NT2/D1 (cell line): ENCODE results near the gene MTFR1L.

Source experiments
- DNase-seq: peaks from one replicate; pipeline ENCODE4 v3.0.0-alpha.2; 2011; ENCODE audit warnings: low read depth, low spot score
- H3K27me3 ChIP-seq: 2 replicates; pipeline ENCODE4 v1.6.0; 2011; ENCODE audit warnings: mild to moderate bottlenecking; ENCODE audit not compliant: insufficient read length, insufficient read depth
- H3K36me3 ChIP-seq: 2 replicates; pipeline ENCODE4 v1.6.1; 2011; ENCODE audit warnings: mild to moderate bottlenecking, low read length, mixed read lengths; ENCODE audit not compliant: insufficient read depth, insufficient read length
- H3K4me1 ChIP-seq: 2 replicates; pipeline ENCODE4 v1.5.1; 2011; ENCODE audit not compliant: insufficient read depth, insufficient read length
- H3K4me3 ChIP-seq: 2 replicates; pipeline ENCODE4 v1.5.1; 2011; ENCODE audit warnings: low read depth; ENCODE audit not compliant: insufficient read length
- H3K9ac ChIP-seq: 2 replicates; pipeline ENCODE4 v1.6.0; 2011; ENCODE audit warnings: low read depth; ENCODE audit not compliant: insufficient read length
- H3K9me3 ChIP-seq: 2 replicates; pipeline ENCODE4 v1.5.1; 2011; ENCODE audit warnings: mild to moderate bottlenecking, low read length; ENCODE audit not compliant: insufficient read depth
- SUZ12 ChIP-seq: IDR thresholded peaks from 2 replicates; pipeline ENCODE4 v1.6.1; 2011; ENCODE audit not compliant: insufficient read length, insufficient read depth; ENCODE audit errors: extremely low read depth
- YY1 ChIP-seq: IDR thresholded peaks from 2 replicates; pipeline ENCODE4 v1.6.1; 2011; ENCODE audit not compliant: insufficient read length, insufficient read depth
- ZNF274 ChIP-seq: IDR thresholded peaks from 2 replicates; pipeline ENCODE4 v1.6.1; 2011; ENCODE audit warnings: mild to moderate bottlenecking, low read depth, low read length

Gene MTFR1L

DNA sequence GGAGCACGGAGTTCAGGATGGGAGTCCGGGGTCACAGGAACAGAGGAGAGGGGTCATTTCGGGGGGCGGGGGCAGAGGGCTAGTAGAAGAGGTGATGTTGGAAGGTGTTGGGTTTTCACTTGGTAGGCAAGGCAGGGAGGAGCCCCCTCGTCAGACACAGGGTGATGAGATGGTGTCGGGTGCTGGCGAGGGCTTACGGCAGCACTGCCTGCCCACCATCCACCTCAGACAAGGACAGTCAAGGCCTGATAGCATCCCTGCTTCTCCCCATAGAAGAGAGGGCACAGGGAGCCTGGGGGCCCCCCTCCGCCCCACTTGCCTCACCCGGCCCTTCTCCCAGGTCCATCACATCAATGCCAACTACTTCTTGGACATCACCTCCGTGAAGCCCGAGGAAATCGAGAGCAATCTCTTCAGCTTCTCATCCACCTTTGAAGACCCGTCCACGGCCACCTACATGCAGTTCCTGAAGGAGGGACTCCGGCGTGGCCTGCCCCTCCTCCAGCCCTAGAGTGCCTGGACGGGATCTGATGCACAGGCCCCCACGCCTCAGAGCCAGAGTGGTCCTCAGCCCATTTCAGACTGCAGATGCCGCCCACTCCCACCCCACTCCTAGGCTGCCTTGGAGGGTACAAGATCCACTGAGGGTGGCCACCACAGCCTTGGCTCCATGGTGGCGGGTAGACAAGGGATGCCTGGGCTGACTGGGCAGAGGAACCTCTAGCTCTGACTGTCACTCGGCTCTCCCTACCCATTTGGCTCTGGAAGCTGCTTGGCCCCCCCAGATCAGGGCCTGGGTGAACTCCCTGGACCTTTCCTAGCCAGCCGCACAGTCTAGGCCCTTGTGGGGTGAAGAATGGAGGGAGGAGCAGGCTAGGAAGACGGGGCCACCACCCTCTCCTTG is 4.3 kb upstream of the MTFR1L start:
- Histone ChIP-seq H3K36me3 (peaks cover 64% of the 10 kb centered on the region), H3K4me3 (no peak overlapping the region), H3K9ac (peak overlapping the region; percentile 34), H3K9me3 (no peaks in the 10 kb centered on the region), H3K4me1 (peaks cover 25% of the 10 kb centered on the region), H3K27me3 (no peaks in the 10 kb centered on the region)
- no peak for TF ChIP-seq YY1
- no peak for TF ChIP-seq ZNF274
- no peak for TF ChIP-seq SUZ12
- DNase-seq, result no peak

GRCh38 chr1:25816112-25816718 is 3.5 kb upstream of the MTFR1L start:
- no peak overlapping the region for H3K4me3 ChIP-seq
- no peak for TF ChIP-seq YY1
- peaks cover 3% of the 10 kb centered on the region for H3K27me3 ChIP-seq
- H3K9ac ChIP-seq, result no peak overlapping the region
- peaks cover 22% of the 10 kb centered on the region for H3K4me1 ChIP-seq
- peaks cover 58% of the 10 kb centered on the region for H3K36me3 ChIP-seq
- DNase-seq, result no peak
- H3K9me3 ChIP-seq, result no peaks in the 10 kb centered on the region

DNA sequence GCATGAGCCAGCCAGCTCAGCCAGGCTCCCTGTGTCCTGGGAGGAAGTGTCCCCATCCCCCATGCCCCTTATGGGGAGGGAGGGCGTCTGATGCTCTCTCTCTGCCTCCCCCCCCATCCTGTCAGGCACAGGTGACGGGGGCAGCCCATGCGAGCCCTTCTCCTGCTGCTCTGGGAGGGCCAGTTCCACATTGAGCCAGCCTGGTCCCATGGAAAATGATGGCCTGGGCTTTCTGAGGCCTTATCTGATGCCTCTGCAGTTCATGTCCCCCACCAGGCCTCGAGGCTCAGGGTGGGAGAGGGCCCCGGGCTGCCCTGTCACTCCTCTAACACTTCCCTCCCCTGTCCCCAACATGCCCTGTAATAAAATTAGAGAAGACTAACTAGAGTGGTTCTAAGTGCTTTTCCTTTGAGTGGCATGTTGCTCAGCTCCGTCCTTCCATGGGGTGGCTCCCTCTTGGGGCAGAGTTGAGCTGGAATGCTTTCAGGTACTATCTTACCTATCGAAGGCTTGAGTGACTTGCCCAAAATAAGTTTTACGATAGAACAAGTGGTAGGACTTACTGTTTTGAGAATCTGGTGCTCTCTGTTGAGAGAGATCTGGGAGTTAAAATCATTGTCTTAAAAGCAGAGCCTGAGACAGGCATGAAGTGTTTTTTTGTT is 1.8 kb upstream of the MTFR1L start:
- Histone ChIP-seq H3K4me3 (no peak overlapping the region), H3K9me3 (no peaks in the 10 kb centered on the region), H3K4me1 (peaks cover 20% of the 10 kb centered on the region), H3K36me3 (peaks cover 42% of the 10 kb centered on the region), H3K9ac (peak overlapping the region; percentile 4), H3K27me3 (peaks cover 7% of the 10 kb centered on the region)
- DNase-seq, result no peak
- TF ChIP-seq SUZ12 (no peak), YY1 (no peak), ZNF274 (no peak)

DNA sequence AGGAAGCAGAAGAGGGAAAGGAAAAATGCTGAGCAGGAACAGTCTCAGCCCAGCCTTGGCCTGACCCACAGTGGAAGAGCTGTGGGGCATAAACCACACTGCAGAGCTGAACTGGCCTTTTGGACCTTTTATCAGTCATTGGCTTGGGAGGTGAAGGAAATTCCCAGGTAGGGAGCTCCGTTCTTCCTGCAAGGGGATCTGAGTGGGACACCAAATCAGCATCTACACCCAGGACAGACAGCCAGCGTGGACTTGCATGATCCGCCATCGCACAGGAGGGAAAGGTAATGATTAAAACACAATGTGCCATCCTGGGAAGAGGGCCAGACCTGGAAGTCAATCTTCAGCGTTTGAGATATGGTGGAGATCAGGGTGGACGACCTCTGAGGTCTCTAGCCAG is 1.2 kb upstream of the MTFR1L start:
- Histone ChIP-seq H3K36me3 (peaks cover 42% of the 10 kb centered on the region), H3K9ac (peak overlapping the region; percentile 98)

GRCh38 chr1:25820247-25821111 is 725 bp downstream of the MTFR1L start:
- DNase-seq, result peak; percentile 56
- H3K27me3 ChIP-seq, result peaks cover 7% of the 10 kb centered on the region
- peak overlapping the region; percentile 98 for H3K9ac ChIP-seq
- no peaks in the 10 kb centered on the region for H3K9me3 ChIP-seq
- peaks cover 20% of the 10 kb centered on the region for H3K4me1 ChIP-seq
- TF ChIP-seq YY1 (no peak), ZNF274 (no peak), SUZ12 (no peak)
- H3K36me3 ChIP-seq, result peaks cover 38% of the 10 kb centered on the region
- H3K4me3 ChIP-seq, result peak overlapping the region; percentile 87

More for the DNA sequence above, 1.2 kb upstream of the MTFR1L start:
- DNase-seq, result no peak
- Histone ChIP-seq H3K9me3 (no peaks in the 10 kb centered on the region), H3K4me3 (no peak overlapping the region), H3K4me1 (peaks cover 20% of the 10 kb centered on the region), H3K27me3 (peaks cover 7% of the 10 kb centered on the region)
- no peak for TF ChIP-seq SUZ12
- no peak for TF ChIP-seq ZNF274

DNA sequence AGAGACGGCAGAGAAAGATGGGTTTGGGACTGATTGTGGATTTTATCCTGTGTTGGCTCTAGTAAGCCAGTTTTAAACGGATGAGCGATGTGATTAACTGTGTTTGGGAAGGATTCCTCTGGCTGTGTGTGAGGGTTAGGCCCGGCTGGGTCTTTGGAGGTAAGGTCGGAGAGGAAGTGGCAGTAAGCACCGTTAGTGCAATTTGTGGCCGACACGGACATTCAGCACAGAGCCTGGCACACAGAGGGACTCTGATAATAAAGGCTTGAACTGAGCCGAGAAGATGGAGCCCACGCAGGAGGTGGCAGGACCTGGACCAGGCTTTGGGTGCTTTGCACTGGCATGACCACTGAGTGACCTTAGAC is 1.3 kb downstream of the MTFR1L start:
- Histone ChIP-seq H3K36me3 (peaks cover 36% of the 10 kb centered on the region), H3K9me3 (no peaks in the 10 kb centered on the region), H3K4me1 (peaks cover 16% of the 10 kb centered on the region), H3K27me3 (peaks cover 7% of the 10 kb centered on the region), H3K4me3 (peak overlapping the region; percentile 87), H3K9ac (peak overlapping the region; percentile 98)
- DNase-seq, result no peak
- no peak for TF ChIP-seq YY1
- no peak for TF ChIP-seq SUZ12
- TF ChIP-seq ZNF274, result no peak

GRCh38 chr1:25821630-25822091 is 1.9 kb downstream of the MTFR1L start:
- no peak for TF ChIP-seq ZNF274
- TF ChIP-seq SUZ12, result no peak
- no peak for TF ChIP-seq YY1
- H3K9me3 ChIP-seq, result no peaks in the 10 kb centered on the region
- peaks cover 7% of the 10 kb centered on the region for H3K27me3 ChIP-seq
- no peak overlapping the region for H3K4me3 ChIP-seq
- H3K4me1 ChIP-seq, result peaks cover 19% of the 10 kb centered on the region
- H3K9ac ChIP-seq, result no peak overlapping the region
- no peak for DNase-seq
- peaks cover 36% of the 10 kb centered on the region for H3K36me3 ChIP-seq
